Measurements from ENCODE around the gene LIPC.

DNA sequence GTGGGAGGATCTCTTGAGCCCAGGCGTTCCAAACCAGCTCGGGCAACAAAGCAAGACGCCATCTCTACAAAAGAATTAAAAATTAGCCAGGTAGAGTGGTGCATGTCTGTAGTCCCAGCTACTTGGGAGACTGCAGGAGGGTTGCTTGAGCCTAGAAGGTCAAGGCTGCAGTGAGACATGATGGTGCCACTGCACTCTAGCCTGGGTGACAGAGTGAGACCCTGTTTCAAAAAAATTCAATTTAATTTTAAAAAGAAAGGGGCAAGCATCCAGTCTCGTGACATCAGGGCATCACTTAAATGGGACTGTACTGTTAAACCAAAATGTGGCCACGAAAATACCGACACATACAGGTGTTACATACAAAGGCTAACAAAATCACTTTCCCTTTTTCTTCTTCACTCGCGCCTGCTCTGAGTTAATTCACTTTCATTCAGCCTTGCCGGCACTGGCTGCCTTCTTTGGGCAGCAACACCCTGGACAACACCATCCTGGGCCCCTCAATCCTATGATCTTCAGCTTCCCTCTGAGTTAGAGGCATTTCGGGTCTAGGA lies 121.7 kb downstream of the LIPC start:
- TF ChIP-seq, protein P1, sequence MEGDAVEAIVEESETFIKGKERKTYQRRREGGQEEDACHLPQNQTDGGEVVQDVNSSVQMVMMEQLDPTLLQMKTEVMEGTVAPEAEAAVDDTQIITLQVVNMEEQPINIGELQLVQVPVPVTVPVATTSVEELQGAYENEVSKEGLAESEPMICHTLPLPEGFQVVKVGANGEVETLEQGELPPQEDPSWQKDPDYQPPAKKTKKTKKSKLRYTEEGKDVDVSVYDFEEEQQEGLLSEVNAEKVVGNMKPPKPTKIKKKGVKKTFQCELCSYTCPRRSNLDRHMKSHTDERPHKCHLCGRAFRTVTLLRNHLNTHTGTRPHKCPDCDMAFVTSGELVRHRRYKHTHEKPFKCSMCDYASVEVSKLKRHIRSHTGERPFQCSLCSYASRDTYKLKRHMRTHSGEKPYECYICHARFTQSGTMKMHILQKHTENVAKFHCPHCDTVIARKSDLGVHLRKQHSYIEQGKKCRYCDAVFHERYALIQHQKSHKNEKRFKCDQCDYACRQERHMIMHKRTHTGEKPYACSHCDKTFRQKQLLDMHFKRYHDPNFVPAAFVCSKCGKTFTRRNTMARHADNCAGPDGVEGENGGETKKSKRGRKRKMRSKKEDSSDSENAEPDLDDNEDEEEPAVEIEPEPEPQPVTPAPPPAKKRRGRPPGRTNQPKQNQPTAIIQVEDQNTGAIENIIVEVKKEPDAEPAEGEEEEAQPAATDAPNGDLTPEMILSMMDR (IDR thresholded peaks at IDR 0.05; ENCODE audit: low read length): no peak
- no peak for TF ChIP-seq EZH2 (optimal IDR thresholded peaks at IDR 0.05; ENCODE audit: low read depth, low read length)
- no peak for TF ChIP-seq EZH2phosphoT487 (IDR thresholded peaks at IDR 0.05; ENCODE audit: low read length)
